Regular cardiac myocyte (primary cell): ENCODE data around the gene CHD1L. TPM values are rescaled to one million over a fixed set of nuclear protein-coding genes. Genes with fewer than 3 reads are reported as not detected.

ENCODE experiments used
- total RNA-seq: library from RNA; depleted of rRNA; stranded (reverse); fragments of >200 nt; gene quantifications from 2 replicates; pipeline ENCODE4 v1.2.3, GENCODE V29; 2014

CHD1L gene
- total RNA-seq: 52.3 and 66.5 TPM in 2 replicates

DNA sequence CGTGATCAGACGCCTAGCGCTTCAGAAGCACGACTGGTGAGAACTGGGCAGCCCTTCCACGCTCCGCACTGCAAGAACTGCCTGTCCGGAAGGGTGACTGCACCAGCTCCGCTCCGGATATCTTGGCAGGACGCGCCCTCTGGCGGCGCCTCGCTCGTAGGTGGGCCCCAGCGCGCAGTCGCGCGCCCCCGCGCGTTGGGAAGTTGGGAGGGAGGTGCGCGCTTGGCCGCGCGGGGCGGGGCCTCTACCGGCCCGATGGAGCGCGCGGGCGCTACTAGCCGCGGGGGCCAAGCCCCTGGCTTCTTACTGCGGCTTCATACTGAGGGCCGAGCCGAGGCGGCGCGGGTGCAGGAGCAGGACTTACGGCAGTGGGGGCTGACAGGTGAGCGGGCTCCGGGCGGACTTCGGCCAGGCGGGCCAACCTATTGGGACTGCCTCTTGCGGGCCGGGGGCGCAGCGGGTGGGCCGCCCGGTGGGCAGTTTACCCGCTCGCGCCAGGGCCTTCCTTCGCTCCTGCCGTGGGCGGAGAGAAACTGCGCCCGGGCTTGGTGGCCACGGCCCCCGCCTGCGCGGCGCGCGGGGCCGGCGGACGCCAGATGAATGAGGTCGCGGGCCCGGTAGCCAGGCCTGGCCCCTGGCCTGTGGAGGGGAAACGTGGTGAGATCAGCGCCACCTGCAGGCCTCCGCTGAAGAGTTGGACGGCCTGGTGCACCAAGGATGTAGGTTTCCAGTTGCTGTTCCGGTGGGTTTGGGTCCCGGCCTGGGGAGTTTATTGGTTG, at the start of gene CHD1L:
Gene CHD1L (plus strand): TSS at position 236 of the 779 bp plus-strand sequence. CDS start 20 bp downstream, at position 256.

DNA sequence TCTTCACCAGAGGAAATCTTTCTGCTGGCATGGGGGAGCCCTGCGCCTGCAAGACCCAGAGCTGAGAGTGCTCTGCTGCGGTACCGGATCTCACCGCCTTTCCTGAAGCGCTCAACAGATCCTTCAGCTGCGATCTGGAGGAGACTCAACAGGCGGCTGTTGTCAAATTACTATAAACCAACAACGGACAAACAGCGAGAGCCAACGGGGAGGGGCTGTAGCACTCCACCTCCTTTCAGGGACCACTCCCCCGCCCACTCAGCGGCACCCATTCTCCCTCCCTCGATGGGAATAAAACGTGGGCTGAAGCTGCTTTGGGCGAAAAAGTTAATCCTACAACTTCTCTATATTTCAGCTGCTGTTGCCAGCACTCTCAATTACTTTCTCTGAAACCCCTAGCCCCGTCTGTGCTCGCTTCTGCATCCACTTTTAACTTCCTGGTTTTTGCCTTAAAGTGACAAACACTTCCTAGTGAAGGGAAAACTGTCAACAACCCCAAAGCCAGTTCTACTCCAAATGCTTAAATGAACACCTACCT, 17.2 kb upstream of the CHD1L start, which contains the start of gene FMO5:
Gene FMO5 (minus strand): TSS at position 147 of the 538 bp plus-strand sequence. CDS start 310 bp downstream, outside the sequence.

Other genes with a start within 250 kb of the CHD1L start
- 11.1 and 25.7 TPM in 2 replicates for gene PRKAB2, start 70.2 kb upstream of the CHD1L start, total RNA-seq
- 0.19 and 2.5 TPM in 2 replicates for gene FMO5, start 17.3 kb upstream of the CHD1L start, total RNA-seq